Fibroblast of lung (primary cell): Measurements from ENCODE around the gene ADAMTSL1. TPM values are rescaled to one million over a fixed set of nuclear protein-coding genes. Genes with fewer than 3 reads are reported as not detected.

ENCODE experiments used
- DNase-seq, 2 donors: peaks; one replicate each; pipeline versions ENCODE4 v3.0.0 to v3.0.0-alpha.2; 2010; ENCODE audit warnings: low read depth in 2 of 2
- H2AFZ ChIP-seq: 2 replicates; pipeline ENCODE4 v1.5.1; 2012; ENCODE audit warnings: low read length, control low read depth, inconsistent platforms
- H3K27ac ChIP-seq: 2 replicates; pipeline ENCODE4 v1.5.1; 2011; ENCODE audit warnings: low read length, control low read depth; ENCODE audit not compliant: insufficient read depth
- H3K27me3 ChIP-seq: 2 replicates; pipeline ENCODE4 v1.5.1; 2011; ENCODE audit warnings: mild to moderate bottlenecking, low read length; ENCODE audit not compliant: control insufficient read depth, insufficient read depth
- H3K36me3 ChIP-seq: 2 replicates; pipeline ENCODE4 v1.5.1; 2011; ENCODE audit warnings: low read length; ENCODE audit not compliant: control insufficient read depth, insufficient read depth
- H3K4me1 ChIP-seq: 2 replicates; pipeline ENCODE4 v1.5.1; 2011; ENCODE audit warnings: low read length; ENCODE audit not compliant: control insufficient read depth, insufficient read depth; ENCODE audit errors: extremely low read depth
- H3K4me2 ChIP-seq: 2 replicates; pipeline ENCODE4 v1.5.1; 2011; ENCODE audit warnings: low read length, control low read depth; ENCODE audit not compliant: insufficient read depth; ENCODE audit errors: extremely low read depth
- H3K4me3 ChIP-seq, 4 experiments: fragments of 200-600 bp in 1 of 4; sonication (generic) in 1 of 4; replicated peaks in 1 of 4; 2 replicates each; pipeline ENCODE4 v1.5.1; 2011 to 2016; ENCODE audit warnings: low read length in 4 of 4, low read depth in 3 of 4, mild to moderate bottlenecking in 3 of 4, control low read depth in 2 of 4, inconsistent platforms in 1 of 4, mixed read lengths in 1 of 4; ENCODE audit not compliant: insufficient read depth in 1 of 4; ENCODE audit errors: control extremely low read depth in 1 of 4
- H3K79me2 ChIP-seq: 2 replicates; pipeline ENCODE4 v1.5.1; 2012; ENCODE audit warnings: mild to moderate bottlenecking, low read length, inconsistent platforms; ENCODE audit not compliant: control insufficient read depth, insufficient read depth
- H3K9ac ChIP-seq: 2 replicates; pipeline ENCODE4 v1.5.1; 2011; ENCODE audit warnings: mild to moderate bottlenecking, low read length, control low read depth; ENCODE audit not compliant: insufficient read depth
- H3K9me3 ChIP-seq: 2 replicates; pipeline ENCODE4 v1.5.1; 2012; ENCODE audit warnings: low read depth, low read length; ENCODE audit not compliant: control insufficient read depth, insufficient read depth
- H4K20me1 ChIP-seq: 2 replicates; pipeline ENCODE4 v1.5.1; 2011; ENCODE audit warnings: low read length; ENCODE audit not compliant: control insufficient read depth, insufficient read depth; ENCODE audit errors: extremely low read depth
- CTCF ChIP-seq, 2 donors: IDR thresholded peaks in 1 of 2; conservative IDR thresholded peaks in 1 of 2; 1 replicate in 1 of 2; 2 replicates in 1 of 2; pipeline ENCODE4 v1.5.1; 2011 to 2012; ENCODE audit warnings: low read length in 2 of 2, control low read depth in 1 of 2, inconsistent platforms in 1 of 2, low read depth in 1 of 2, mild to moderate bottlenecking in 1 of 2
- EZH2 ChIP-seq: IDR thresholded peaks from 2 replicates; pipeline ENCODE4 v1.5.1; 2012; ENCODE audit warnings: low read length, control low read depth, mild to moderate bottlenecking; ENCODE audit errors: missing control alignments
- polyA plus RNA-seq, 2 donors: library from polyadenylated mRNA; depleted of rRNA in 1 of 2; stranded (reverse) in 1 of 2; unstranded in 1 of 2; fragments of >200 nt; gene quantifications; 2 replicates each; pipeline ENCODE4 v1.2.1, GENCODE V29; 2011 to 2012; ENCODE audit warnings: missing spikeins in 1 of 2
- total RNA-seq: library from RNA; depleted of rRNA; stranded (reverse); fragments of >200 nt; gene quantifications from 2 replicates; pipeline ENCODE4 v1.2.1, GENCODE V29; 2014

The ADAMTSL1 gene
- total and polyA plus RNA-seq, 2 donors (not counting 1 experiment from before 2014, with no cell fraction given), result 19.3 to 27.9 TPM

DNA sequence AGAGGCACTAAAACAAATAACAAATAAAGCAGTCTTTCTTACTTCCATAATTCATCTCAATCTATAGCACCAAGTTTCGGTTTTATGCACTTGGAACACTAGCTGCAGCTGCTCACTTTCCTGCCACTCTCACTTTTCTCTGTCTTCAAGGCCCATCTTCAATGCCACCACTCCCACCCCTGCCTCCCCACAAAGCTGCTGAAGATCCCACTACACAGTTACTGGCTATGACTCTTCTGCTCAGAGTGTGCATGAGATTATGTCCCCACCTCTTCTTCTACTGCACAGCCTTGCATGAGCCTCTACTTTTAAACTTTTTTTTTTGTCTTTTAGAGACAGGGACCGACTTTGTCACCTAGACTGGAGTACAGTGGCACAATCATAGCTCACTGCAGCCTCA is 481.7 kb downstream of the ADAMTSL1 start:
- H4K20me1 ChIP-seq, result no peaks in the 10 kb centered on the region
- H3K27ac ChIP-seq, result no peak overlapping the region
- no peaks in the 10 kb centered on the region for H3K36me3 ChIP-seq
- no peak overlapping the region for H3K4me3 ChIP-seq
- H3K9me3 ChIP-seq, result no peaks in the 10 kb centered on the region
- no peak for DNase-seq
- H2AFZ ChIP-seq, result no peak overlapping the region
- no peak for TF ChIP-seq EZH2
- no peak for TF ChIP-seq CTCF (conservative IDR thresholded peaks at IDR 0.05 in 1 of 2, IDR thresholded peaks at IDR 0.05 in 1 of 2; ENCODE audit: low read depth in 1 of 2, low read length in 2 of 2)
- H3K4me1 ChIP-seq, result no peaks in the 10 kb centered on the region
- no peaks in the 10 kb centered on the region for H3K79me2 ChIP-seq
- no peak overlapping the region for H3K9ac ChIP-seq
- no peak overlapping the region for H3K4me2 ChIP-seq
- H3K27me3 ChIP-seq, result peaks cover 10% of the 10 kb centered on the region
